Tibial artery (tissue), 4 donors: ENCODE results near the gene JMJD8.
A peak's percentile ranks its signal among the peaks of the same experiment; 100 is the strongest.

ENCODE experiments used
- DNase-seq, 2 donors: peaks; one replicate each; pipeline ENCODE4 v3.0.0-alpha.2; 2019
- H3K27ac ChIP-seq, 2 donors: fragments of 200-600 bp; sonication (generic) in 1 of 2; 1 replicate in 1 of 2; 2 replicates in 1 of 2; pipeline ENCODE4 v1.5.1; 2018 to 2019; ENCODE audit warnings: mild to moderate bottlenecking in 1 of 2
- H3K27me3 ChIP-seq, 2 donors: fragments of 200-600 bp; sonication (generic) in 1 of 2; one replicate each; pipeline versions ENCODE4 v1.5.1 to v1.6.0; 2016 to 2019
- H3K36me3 ChIP-seq, 3 donors: fragments of 200-600 bp; sonication (generic) in 2 of 3; one replicate each; pipeline ENCODE4 v1.5.1; 2016 to 2019; ENCODE audit warnings: mild to moderate bottlenecking in 2 of 3
- H3K4me1 ChIP-seq, 4 donors: fragments of 200-600 bp; sonication (generic) in 2 of 4; 1 replicate in 3 of 4; 2 replicates in 1 of 4; pipeline ENCODE4 v1.5.1; 2016 to 2019
- H3K4me3 ChIP-seq, 2 donors: fragments of 200-600 bp; sonication (generic) in 1 of 2; 1 replicate in 1 of 2; 2 replicates in 1 of 2; pipeline ENCODE4 v1.5.1; 2018 to 2019; ENCODE audit warnings: mild to moderate bottlenecking in 2 of 2
- H3K9me3 ChIP-seq, 3 donors: fragments of 200-600 bp; sonication (generic) in 1 of 3; one replicate each; pipeline ENCODE4 v1.5.1; 2016 to 2019
- intact Hi-C: fragments of 100-400 bp; cut with DNase I; formaldehyde crosslinking; loops from one replicate; pipeline ENCODE4 v1.15.0; 2023; ENCODE audit warnings: low total_unique reads
- TF ChIP-seq, protein P1 (sequence below), 2 experiments: fragments of 200-600 bp in 1 of 2; fragments of 450-650 bp in 1 of 2; IDR thresholded peaks; one replicate each; pipeline ENCODE4 v1.5.1; 2017 to 2019; ENCODE audit warnings: antibody characterized with exemption in 2 of 2, mild to moderate bottlenecking in 1 of 2, moderate library complexity in 1 of 2

Gene JMJD8

DNA sequence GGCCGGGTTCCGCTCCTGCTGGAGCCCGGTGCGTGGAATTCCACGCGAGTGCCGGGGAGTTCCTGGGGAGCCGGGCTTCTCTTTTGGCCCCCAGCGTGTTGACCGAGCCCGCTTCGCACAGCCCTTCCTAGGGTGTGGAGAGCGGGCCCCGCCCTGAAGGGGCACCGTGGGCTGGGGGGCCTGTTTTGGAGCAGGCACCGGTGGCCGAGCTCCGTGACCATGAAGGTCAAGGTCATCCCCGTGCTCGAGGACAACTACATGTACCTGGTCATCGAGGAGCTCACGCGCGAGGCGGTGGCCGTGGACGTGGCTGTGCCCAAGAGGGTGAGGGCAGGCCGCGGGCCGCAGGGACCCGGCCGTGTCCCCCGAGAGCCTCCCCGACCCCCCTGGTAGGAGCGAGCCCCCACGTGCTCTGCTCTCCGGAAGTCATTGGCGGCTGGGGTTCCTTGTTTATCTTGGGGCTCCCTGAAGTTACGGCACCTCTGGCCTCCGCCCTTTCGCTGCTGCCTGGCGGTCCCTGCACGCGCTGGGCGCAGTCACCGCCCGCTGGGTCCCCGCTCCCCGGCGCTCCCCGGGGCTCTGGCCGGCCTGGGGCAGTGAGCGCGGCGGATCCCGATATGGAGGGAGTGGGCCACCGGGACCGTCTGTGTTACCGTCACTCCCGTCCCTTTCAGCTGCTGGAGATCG is 43.3 kb upstream of the JMJD8 start:
- H3K4me3 ChIP-seq: peak overlapping the region; percentile 39 to 44
- H3K27ac ChIP-seq: no peak overlapping the region

DNA sequence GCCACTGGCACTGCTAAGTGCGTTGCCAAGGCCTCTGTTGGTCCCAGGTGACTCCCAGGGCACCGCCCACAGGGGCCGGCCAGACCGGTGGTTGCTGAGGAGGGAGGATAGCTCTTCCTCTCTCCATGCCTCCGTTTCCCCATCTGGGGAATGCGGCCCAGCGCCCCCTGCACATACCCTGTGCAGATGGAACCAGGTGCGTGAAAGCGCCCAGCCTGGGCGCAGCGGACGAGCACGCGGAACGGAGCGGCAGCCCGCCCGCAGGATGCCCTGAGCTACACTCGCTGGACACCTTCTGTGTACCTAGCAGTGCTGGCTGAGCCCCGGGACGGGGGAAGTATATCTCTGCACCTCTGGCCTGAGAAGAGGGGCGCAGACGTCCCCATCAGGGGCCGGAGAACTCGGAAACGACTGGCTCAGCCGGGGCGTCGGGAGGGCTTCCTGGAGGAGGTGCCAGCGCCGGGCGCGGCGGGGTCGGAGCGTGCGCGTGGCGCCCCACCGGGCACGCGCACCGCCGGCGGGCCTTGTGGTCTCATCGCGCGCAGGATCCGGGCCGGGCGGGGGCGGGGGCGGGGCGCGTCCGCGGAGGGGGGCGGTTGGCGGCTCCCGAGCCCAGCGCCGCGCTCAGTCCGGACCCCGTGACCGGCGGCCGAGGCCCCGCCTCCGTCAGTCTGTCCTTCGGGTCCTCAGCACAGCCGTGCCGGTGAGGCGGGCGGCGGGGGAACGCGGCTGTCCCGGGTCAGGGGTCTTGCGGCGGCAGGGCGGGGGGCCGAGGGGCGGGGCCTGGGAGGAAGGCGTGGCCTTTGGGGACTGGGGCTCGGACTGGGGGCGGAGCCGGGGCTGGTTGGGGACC is 42.5 kb upstream of the JMJD8 start, which contains the start of the genes CCDC78 and HAGHL:
Gene CCDC78, minus strand, starts transcription at position 6 of the 853 bp plus-strand sequence. CDS start 76 bp downstream, outside the sequence.
Gene HAGHL, plus strand, starts transcription at position 669 of the 853 bp plus-strand sequence. CDS start 404 bp downstream, outside the sequence.
- H3K9me3 ChIP-seq: no peaks in the 10 kb centered on the region
- TF ChIP-seq, protein P1, sequence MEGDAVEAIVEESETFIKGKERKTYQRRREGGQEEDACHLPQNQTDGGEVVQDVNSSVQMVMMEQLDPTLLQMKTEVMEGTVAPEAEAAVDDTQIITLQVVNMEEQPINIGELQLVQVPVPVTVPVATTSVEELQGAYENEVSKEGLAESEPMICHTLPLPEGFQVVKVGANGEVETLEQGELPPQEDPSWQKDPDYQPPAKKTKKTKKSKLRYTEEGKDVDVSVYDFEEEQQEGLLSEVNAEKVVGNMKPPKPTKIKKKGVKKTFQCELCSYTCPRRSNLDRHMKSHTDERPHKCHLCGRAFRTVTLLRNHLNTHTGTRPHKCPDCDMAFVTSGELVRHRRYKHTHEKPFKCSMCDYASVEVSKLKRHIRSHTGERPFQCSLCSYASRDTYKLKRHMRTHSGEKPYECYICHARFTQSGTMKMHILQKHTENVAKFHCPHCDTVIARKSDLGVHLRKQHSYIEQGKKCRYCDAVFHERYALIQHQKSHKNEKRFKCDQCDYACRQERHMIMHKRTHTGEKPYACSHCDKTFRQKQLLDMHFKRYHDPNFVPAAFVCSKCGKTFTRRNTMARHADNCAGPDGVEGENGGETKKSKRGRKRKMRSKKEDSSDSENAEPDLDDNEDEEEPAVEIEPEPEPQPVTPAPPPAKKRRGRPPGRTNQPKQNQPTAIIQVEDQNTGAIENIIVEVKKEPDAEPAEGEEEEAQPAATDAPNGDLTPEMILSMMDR (IDR thresholded peaks at IDR 0.05): no peak
- DNase-seq: no peak
- H3K36me3 ChIP-seq: peaks cover 0 to 25% (median 0%) of the 10 kb centered on the region in 3 donors
- intact Hi-C loops: no loop called here
- peak within 1 kb of the TSS; percentile 39 to 44 for H3K4me3 ChIP-seq
- H3K27ac ChIP-seq: no peak within 1 kb of the TSS
- H3K27me3 ChIP-seq: peaks cover 0 to 45% of the 10 kb centered on the region in 2 donors
- peaks cover 0 to 40% (median 34%) of the 10 kb centered on the region in 4 donors for H3K4me1 ChIP-seq

More for the DNA sequence above, 43.3 kb upstream of the JMJD8 start:
- DNase-seq: no peak
- intact Hi-C loops: no loop called here
- Histone ChIP-seq H3K9me3 (no peaks in the 10 kb centered on the region), H3K36me3 (peaks cover 0 to 32% (median 5%) of the 10 kb centered on the region in 3 donors), H3K27me3 (peaks cover 0 to 45% of the 10 kb centered on the region in 2 donors), H3K4me1 (peaks cover 0 to 32% (median 29%) of the 10 kb centered on the region in 4 donors)
- TF ChIP-seq, protein P1 (IDR thresholded peaks at IDR 0.05): no peak

DNA sequence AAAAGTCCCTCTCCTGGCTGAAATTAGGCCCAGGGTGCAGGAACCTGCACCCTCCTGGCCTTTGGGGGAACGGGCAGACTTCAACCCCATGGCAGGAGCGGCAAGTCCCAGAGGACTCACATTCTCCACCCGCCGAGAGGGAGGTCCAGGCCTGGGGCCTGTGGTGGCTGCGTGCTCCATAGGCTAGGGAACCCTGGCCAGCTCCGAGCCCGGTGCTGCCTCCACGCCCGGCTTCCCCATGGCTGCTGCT is 42.0 kb upstream of the JMJD8 start:
- Histone ChIP-seq H3K27me3 (peaks cover 0 to 45% of the 10 kb centered on the region in 2 donors), H3K27ac (no peak overlapping the region), H3K36me3 (peaks cover 0 to 19% (median 0%) of the 10 kb centered on the region in 3 donors), H3K4me1 (peaks cover 0 to 45% (median 38%) of the 10 kb centered on the region in 4 donors), H3K4me3 (no peak overlapping the region), H3K9me3 (no peaks in the 10 kb centered on the region)
- TF ChIP-seq, protein P1 (IDR thresholded peaks at IDR 0.05): no peak
- intact Hi-C loops: no loop called here
- DNase-seq: no peak

DNA sequence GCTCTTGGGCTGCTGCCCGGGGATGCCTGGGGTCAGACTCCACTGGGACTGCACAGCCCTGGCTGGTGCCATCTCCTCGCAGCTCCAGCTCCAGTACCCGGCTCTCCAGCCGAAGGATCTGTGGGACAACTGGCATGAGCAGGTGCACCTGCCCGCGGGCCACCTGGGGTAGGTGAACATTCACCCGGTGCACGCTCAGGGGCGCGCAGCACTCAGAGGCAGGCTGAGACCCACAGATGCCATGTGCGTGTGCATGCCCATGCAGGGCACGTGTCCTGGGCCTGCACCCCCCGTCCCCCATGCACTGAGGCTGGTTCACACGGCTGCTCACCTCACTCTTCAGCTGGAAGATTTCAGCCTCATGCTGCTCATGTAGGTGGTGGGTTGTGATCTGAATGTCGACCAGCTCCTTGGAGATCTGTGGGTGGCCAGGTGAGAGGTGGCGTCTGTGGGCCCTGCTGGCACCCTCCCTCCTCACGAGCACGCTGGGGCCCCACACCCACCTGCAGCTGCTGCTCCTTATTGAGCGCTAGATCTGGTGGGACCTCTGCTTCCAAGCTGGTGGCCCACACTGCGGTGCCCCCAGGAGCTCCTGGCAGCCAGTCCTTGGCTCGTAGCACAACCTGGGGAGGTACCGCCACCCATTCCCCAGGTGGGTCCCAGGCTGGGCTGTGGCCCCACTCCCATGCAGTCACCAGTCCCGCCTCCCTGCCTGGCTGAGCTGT is 41.5 kb upstream of the JMJD8 start:
- H3K4me3 ChIP-seq: no peak overlapping the region
- H3K27me3 ChIP-seq: peaks cover 0 to 45% of the 10 kb centered on the region in 2 donors
- H3K9me3 ChIP-seq: no peaks in the 10 kb centered on the region
- peaks cover 0 to 14% (median 0%) of the 10 kb centered on the region in 3 donors for H3K36me3 ChIP-seq
- no peak for DNase-seq
- H3K4me1 ChIP-seq: peaks cover 0 to 48% (median 38%) of the 10 kb centered on the region in 4 donors
- intact Hi-C loops: no loop called here
- TF ChIP-seq, protein P1 (IDR thresholded peaks at IDR 0.05): no peak
- H3K27ac ChIP-seq: no peak overlapping the region

DNA sequence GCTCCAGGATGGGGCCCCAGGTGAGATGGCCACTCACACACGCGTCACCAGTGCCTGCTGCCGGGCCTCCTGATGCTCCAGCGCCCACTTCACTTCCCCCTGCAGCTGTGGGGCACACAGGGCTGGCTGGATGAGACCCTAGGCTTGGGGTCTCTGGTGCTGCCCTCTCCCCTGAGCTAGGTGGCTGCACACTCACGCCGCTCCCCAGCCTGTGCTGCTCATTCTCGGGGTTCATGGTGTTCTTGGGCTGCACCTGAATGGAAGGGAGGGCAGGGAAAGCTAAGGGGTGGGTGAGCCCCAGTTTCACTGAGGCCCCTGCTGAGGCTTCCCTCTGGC is 40.9 kb upstream of the JMJD8 start:
- peaks cover 0 to 45% of the 10 kb centered on the region in 2 donors for H3K27me3 ChIP-seq
- intact Hi-C loops: no loop called here
- H3K36me3 ChIP-seq: peaks cover 0 to 8% (median 0%) of the 10 kb centered on the region in 3 donors
- no peaks in the 10 kb centered on the region for H3K9me3 ChIP-seq
- peaks cover 0 to 54% (median 45%) of the 10 kb centered on the region in 4 donors for H3K4me1 ChIP-seq
- no peak overlapping the region for H3K27ac ChIP-seq
- no peak overlapping the region for H3K4me3 ChIP-seq
- TF ChIP-seq, protein P1 (IDR thresholded peaks at IDR 0.05): no peak
- no peak for DNase-seq
